HG03565 (cell line): ENCODE results near the gene SLC5A4.

Source experiments
- ATAC-seq: cut with Tn5 transposase; IDR thresholded peaks from one replicate; pipeline ENCODE4 v1.9.1; 2021; ENCODE audit warnings: mild to moderate bottlenecking, moderate library complexity; ENCODE audit not compliant: unreplicated experiment

Gene SLC5A4

DNA sequence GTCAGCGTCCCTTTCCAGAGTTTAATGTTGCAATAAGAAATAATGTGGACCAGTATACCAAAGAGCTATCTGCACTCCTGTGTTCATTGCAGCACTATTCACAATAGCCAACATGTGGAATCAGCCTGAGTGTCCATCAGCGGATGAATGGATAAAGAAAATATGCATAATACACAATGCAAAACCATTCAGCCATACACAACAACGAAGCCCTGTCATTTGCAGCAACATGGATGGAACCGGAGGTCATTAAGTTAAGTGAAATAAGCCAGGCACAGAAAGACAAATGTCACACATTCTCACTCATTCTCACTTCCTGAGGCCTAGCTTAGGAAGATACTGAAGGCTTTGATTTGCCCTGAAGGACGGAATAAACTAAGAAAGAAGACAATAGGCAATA, 22.1 kb downstream of the SLC5A4 start:
- ATAC-seq, result no peak

DNA sequence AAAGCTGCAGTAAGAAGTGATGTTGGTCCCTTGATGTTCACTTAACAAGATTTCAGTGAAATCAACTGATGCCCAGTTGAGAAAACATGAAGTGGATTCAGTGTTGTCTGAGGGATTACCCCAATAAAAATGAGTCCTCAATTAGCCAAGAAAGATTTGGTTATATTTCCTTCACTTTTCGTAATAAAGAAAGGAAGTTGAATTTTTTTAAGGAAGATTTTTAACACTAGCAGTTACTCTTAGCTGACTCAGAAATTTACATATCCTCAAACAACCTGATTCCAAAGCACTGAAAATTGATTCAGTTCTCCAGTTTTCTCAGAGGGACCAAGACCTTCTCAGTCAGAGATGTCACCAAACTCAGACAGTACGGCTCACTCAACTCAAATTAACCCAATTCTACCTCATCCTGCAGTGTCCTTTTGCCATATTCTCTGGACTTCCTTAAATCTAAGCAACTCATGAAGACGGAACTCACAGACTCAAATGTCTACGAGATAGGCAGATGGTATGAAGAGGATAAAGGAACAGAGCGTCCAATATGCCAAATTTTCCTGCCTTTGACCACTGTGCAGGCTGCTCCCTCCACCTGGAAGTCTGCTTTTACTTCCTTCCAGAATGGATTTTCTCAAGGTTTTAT, 22.8 kb downstream of the SLC5A4 start:
- ATAC-seq, result no peak

DNA sequence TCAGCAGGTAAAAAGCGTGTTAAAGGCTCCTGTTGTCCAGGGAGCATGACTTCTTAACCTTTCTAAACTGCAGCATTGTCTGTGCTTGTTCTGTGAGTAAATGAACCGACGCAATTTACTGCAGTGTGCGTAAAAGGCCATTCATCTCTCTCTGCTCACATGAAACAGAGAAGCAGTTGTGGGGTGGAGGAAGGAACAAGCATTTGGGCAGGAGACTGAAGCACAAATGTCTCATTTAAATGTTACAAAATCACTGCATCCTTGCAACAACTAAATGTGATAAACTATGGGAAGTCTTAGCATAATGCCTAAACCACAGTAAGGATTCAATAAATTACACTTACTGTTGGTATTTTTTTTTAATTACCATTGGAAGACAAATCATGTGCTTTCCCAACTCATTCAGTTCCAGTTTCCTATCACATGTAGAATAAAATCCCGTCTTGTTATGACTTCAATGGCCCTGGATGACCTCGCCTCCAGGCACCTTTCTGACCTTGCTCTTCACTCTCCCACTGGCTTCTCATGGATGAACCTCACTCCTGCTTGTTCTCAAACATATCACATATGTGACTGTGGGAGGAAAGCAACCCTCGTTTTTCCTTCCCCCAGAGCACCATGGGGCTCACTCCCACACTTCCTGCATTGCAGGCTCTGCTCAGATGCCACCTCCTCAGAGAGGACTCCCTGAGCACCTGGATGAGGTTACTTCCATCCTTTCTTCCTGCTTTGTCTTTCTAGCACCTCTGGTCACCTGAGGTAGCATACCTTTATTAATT, 28.6 kb downstream of the SLC5A4 start:
- ATAC-seq, result no peak

DNA sequence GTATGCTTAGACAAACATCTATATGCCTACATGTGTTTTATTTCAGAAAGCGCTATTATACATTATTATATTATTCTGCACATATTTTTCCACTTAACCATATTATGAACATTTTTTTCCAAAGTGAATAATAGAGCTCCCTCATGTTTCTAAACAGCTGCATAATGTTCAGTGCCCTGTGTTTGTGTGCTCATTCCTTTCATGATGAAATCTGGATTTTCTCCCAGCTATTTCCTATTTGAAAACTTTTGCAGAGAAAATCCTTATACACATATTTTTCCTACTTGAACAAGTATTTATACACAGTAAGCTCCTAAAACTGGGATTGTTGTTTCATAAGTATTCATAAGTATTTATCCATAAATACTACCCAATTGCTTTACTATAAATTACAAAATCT, 32.2 kb downstream of the SLC5A4 start:
- ATAC-seq, result no peak

DNA sequence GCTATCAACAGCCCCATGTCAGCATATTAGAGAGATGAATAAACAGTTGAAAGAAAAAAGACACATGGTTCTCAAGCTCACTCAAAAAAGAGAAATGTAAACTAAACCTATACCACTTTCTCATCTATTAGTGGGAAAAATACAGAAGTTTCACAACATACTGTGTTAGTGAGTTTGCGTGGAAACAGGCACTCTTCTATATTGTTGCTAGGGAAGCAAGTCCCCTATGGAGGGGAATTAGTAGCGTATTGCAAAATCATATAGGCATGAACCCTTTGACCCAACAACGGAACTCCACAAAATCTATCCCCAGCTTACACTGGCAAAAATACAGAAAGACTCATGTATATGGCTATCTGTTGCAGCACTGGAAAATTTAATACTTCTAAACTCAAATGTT, 36.1 kb downstream of the SLC5A4 start:
- ATAC-seq, result no peak

DNA sequence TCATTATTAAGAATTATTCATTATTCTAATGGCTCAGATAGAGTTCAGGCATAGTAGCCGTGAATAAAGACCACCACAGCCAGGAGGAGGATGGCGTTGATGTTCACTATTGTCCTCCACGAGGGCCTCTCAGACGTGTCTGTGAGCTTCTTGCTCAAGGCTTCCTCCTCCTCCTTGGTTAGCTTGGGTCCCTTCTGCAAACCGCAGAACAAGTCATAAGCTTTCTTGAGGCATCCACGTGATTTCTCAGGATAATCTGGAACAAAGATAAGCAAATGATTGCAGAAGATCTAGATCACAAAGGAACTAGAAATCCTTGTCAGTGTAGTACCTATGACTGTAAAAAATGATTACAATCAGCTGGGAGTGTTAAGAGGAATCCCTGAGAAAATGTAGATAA, 36.7 kb downstream of the SLC5A4 start:
- ATAC-seq, result no peak

DNA sequence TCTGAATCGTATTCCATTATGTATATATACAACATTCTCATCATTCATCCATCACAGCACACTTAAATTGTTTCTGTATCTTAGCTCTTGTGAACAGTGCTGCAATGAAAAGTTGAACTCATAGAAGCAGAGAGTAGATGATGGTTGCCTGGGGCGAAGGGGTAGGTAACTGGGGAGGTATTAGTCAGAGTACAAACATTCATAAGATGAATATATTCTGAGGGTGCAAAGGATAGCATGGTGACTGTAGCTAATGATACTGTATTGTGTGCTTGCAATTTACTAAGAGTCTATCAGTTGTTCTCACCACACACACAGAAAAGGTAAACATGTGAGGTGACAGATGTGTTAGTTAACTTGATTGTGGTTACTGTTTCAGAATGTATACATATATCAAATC, 37.7 kb downstream of the SLC5A4 start:
- ATAC-seq, result no peak

DNA sequence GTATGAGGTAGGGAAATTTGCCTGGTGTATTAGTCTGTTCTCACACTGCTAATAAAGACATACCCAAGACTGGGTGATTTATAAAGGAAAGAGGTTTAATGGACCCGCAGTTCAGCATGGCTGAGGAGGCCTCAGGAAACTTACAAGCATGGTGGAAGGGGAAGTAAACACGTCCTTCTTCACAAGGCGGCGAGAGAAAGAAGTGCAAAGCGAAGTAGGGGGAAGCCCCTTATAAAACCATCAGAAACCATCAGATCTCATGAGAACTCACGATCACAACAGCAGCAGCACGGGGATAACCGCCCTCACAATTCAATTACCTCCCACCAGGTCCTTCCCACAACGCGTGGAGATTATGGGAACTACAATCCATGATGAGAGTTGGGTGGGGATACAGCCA, 38.2 kb downstream of the SLC5A4 start:
- no peak for ATAC-seq

DNA sequence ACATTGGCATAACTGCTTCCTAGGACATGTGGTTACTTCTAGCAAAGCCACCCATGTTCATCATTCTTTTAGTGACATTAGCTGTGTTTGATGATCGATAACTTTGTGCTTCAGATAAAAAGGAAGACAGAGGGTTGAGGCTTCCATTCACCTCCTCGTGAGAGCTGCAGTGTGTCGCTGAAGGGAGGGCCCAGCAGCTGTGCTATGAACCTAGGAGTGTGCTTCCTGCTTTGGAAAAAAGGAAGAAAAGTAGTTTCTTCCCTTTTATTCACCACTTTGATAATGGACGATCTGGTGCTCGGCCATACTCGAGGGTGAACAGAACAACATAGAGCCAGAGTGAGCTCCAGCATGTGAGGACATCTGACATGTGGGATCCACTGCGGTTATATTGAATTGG, 44.1 kb downstream of the SLC5A4 start:
- ATAC-seq, result no peak

DNA sequence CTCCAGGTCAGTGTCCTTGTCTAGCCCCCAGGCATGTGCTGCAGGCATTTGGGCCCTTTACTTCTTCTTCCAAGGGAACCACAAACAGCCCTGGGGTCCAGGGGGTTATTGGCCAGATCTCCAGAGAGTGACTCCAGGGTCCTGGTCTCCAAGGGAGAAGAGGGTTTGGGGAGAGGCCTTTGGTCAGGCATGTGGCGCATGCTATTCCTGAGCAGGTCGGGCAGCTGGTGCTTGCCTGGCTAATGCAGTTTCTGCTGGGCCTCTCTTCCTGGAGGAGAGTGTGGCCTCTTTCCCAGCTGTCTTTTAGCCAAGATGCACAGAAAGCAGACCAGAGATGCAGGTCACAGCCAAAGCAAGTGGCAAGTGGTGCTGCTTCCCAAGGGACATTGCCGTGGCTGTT, 46.5 kb downstream of the SLC5A4 start:
- no peak for ATAC-seq

DNA sequence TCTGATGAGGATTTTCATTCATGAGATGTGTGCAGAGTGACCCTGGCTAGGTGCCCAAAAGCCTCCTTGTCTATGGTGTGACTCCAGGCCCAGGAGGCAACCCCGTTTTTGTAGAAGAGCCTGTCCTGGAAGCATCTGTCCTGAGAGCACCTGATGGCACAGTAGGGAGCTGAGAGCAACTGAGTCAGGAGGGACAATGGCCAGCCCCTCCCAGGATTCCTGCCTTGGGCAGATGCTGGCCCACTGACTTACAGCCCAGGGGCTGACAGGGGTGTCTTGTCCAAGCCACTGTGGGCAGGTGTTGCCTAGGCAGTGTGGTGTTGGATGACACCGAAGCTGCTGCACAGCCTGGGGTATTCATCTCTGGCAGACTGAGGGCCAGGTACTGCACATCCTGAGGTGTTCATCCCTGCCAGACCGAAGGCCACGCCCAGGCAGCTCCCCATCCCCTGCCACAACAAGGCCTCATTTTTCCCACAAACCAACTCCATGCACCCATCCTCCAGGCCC, 47.1 kb downstream of the SLC5A4 start:
- no peak for ATAC-seq

DNA sequence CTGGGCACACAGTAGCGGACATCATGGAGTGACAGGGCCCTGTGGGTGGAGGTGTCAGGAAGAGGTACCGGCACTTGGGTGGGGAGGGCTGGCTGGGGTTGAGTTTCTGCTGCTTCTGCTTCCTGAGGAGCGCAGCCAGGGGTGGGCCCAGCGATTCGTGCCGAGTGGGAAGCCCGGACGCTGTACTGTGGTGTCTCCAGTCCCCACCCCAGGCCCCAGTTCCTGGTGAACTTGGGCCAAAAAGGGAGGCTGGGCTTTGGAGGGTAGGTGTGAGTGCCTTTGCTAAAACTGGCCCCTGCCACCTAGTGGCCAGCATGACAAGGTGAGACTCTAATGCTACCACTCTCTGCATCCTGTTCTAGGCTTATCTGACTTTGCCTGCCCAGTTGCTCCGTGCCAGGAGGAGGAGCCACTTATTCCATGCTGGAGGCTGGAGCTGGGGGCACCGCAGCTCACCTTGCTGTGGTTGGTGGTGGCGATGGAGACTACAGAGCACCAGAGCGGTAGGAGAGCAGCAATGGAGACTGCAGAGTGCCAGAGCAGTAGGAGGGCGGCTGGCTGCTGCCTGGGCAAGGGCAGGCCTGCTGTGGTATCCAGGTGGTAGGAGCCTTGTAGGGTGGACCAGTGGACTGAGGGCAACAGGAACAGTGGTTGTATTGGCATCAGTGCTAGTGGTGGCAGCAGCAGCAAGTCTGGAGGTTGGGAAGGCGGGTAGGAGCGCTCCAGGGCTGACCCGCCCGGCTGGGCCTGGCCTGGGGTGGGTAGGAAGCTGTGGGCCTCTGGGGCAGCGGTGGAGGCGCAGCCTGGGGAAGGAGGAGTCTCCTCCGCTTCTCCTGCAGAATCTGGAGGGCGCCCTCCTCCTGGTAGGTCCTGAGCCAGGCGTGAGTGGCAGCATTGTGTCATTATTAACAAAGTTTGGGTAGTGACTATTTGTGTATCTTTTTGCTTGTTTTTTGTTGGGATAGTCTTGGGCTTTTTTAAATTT, 48.1 kb downstream of the SLC5A4 start:
- ATAC-seq, result no peak

DNA sequence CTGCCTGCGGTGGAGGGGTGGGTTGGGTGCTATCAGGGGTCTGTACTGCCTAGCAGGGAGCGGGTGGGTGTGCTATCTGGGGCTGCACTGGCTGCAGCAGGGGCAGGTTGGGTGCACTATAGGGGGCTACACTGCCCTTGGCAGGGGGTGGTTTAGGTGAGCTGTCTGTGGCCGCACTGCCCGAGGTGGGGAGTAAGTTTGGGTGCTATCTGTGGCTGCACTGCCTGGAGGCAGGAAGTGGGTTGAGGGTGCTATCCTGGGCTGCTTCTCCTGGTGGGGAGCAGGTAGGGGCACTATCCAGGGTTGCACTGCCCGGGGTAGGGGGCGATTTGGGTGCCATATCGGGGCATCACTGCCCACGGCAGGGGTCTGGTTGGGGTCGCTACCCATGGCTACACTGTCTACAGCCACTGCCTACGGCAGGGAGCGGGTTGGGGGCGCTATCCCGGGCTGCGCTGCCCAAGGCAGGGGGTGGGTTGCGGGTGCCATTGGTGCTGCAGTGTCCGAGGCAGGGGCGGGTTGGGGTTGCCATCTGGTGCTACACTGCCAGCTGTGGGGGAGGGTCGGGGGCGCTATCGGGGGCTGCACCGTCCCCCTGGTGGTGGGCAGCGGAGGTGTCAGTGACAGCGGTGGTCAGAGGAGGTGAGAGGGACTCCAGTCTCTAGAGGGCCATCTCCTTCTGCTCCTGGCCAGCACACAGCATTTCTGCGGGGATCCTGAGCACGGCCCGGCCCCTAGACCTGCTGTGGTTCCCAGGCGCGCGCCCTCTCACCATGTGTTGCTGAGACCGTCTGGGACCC, 49.0 kb downstream of the SLC5A4 start:
- ATAC-seq, result no peak

DNA sequence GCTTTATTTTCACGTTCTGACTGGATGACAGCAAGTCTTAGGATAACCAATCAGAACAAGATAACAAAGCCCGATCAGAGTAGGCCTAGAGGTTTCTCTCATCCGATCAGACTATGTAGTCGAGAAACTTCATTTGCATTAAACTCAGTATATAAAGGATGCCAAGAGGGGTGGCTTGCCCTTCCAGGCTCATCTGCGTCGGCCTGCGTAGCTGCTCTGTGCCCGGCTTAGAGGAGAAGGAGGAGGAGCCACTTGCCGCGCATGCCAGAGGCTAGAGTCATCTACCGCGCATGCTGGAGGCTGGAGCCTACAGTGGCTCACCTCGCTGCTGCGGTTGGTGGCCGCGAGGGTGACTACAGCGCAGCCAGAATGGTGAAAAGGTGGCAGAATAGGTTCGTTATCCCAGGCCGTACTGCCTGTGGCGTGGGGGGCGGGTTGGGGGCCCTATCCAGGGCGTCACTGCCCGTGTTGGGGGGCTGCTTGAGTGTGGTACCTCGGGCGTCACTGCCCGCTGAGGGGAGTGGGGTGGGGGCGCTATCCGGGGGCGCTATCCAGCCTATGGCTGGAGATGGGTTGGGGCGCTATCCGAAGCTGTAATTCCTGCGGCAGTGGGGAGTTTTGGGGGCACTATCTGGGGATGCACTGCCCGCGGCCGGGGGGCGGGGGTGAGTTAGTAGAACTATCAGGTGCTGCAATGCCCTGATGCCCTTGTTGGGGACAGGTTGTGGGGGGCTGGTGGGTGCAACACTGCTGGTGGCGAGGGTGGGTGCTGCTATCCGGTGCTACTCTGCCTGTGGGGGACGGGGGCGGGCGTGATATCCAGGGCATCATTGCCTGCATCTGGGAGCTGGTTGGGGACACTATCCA, 50.1 kb downstream of the SLC5A4 start, which contains the start of gene RFPL2:
RFPL2 (minus strand) TSS at position 218 of the 867 bp plus-strand sequence. CDS start 2,622 bp downstream, outside the sequence.
- ATAC-seq, result no peak

DNA sequence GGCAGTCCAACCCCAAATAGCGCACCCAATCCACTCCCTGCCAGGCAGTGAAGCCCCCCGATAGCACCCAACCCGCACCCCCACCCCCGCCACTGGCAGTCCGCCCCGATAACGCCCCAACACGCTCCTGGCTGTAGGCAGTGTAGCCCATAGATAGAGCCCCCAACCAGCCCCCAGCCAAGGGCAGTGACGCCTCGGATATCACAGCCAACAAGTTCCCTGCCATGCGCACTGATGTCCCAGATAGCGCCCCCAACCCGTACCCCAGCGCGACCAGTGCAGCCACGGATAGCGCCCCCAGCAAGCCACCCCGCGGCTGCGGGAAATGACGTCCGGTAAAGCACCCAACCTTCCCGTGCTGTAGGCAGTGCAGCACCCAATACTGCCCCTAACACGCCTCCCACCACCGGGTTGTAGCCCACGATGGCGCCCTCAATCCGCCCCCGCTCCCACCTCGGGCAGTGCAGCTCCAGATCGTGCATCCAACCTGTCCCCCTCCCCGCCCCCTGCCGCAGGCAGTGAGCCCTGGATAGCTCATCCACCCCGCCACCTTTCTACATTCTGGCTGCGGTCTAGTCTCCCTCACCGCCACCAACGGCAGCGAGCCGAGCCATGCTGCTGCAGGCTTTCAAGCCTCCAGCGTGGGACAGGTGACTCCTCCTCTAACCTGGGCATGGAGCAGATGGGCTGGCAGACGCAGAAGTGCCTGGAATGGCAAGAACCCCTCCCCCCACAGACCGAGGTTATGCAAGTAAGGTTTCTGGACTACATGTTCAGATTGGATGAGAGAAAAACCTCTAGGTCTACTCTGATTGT, 50.9 kb downstream of the SLC5A4 start:
- no peak for ATAC-seq

DNA sequence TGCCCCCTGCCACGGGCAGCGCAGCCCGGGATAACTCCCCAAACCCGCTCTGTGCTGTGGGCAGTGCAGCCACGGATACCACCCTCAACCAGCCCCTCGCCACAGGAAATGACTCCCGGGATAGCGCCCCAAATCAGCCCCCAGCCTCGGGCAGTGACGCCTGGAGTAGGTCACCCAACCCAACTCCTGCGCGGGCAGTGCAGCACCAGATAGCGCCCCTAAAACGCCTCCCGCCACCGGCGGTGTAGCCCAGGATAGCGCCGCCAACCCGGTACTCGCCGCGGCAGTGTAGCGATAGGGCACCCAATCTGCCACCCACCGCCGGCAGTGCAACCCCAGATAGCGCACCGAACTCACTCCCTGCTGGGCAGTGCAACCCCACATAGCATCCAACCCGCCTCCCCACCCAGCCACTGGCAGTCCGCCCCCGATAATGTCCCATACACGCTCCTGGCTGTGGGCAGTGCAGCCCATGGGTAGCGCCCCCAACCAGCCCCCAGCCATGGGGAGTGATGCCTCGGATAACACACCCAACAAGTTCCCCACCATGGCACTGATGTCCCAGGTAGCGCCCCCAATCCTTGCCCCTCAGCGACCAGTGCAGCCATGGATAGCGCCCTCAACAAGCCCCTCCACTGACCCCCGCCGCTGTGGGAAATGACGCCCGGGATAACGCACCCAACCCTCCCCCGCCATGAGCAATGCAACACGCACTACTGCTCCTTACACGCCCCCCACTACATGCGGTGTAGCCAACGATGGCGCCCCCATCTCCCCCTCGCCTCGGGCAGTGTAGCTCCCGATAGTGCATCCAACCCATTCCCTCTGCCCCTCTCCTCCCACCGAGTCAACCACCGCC, 51.7 kb downstream of the SLC5A4 start:
- no peak for ATAC-seq

DNA sequence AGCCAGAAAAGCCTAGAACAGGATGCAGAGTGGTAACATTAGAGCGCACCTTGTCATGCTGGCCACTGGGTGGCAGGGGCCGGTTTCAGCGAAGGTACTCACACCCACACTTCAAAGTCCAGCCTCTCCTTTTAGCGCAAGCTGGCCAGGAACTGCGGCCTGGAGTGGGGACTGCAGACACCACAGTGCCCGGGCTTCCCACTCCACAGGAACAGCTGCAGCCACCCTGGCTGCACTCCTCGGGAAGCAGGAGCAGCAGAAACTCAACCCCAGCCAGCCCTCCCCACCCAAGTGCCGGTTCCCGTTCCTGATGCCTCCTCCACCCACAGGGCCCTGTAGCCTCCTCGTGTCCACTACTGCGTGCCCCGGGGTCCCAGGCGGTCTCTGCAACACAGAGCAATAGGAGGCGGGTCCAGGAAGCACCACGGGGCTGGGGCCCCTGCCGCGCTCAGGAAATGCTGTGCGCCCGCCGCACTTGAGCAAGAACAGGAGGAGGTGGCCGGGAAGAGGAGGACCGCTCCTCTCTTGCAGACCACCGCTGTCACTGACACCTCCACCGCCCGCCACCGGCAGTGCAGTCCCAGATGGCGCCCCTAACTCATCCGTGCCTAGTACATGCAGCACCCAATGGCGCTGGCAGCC, 52.5 kb downstream of the SLC5A4 start:
- no peak for ATAC-seq
